A673 (cell line): ENCODE data around the gene PRR5L. TPM values are rescaled to one million over a fixed set of nuclear protein-coding genes. Genes with fewer than 3 reads are reported as not detected.
A peak's percentile ranks its signal among the peaks of the same experiment; 100 is the strongest.

Experiments
- BruUV-seq: library from RNA; stranded (reverse); fragments of 400-500 nt; replicated peaks from 2 replicates; lab custom pipeline; 2021; lab: Mats Ljungman, UMichigan
- CTCF ChIA-PET: fragments of 300-600 bp; sonication (Branson Sonifier 250); formaldehyde crosslinking; loops from one replicate; lab custom pipeline; 2022; ENCODE audit warnings: antibody characterized with exemption; lab: Charles Lee
- POLR2A ChIA-PET: fragments of 300-600 bp; sonication (Branson Sonifier 250); formaldehyde crosslinking; loops from one replicate; lab custom pipeline; 2022; ENCODE audit warnings: antibody characterized with exemption; ENCODE audit not compliant: low non-redundant PET; lab: Charles Lee
- DNase-seq: peaks from one replicate; pipeline ENCODE4 v3.0.0-alpha.2; 2015; ENCODE audit warnings: low spot score
- H3K27ac ChIP-seq: fragments of 200-600 bp; sonication (generic); 2 replicates; pipeline ENCODE4 v1.5.1; 2016; ENCODE audit warnings: mixed run types, low read depth, mild to moderate bottlenecking, mixed read lengths, antibody characterized with exemption, low read length; ENCODE audit not compliant: poor library complexity, severe bottlenecking
- H3K27me3 ChIP-seq: fragments of 200-600 bp; sonication (generic); replicated peaks from 2 replicates; pipeline ENCODE4 v1.6.1; 2017; ENCODE audit warnings: mixed run types, low read depth, mild to moderate bottlenecking, mixed read lengths, antibody characterized with exemption, low read length; ENCODE audit not compliant: insufficient read depth, poor library complexity
- H3K36me3 ChIP-seq: fragments of 200-600 bp; sonication (generic); 2 replicates; pipeline ENCODE4 v1.6.1; 2016; ENCODE audit warnings: mixed run types, mild to moderate bottlenecking, mixed read lengths, antibody characterized with exemption, low read length; ENCODE audit not compliant: insufficient read depth, poor library complexity, severe bottlenecking
- H3K4me1 ChIP-seq: fragments of 200-600 bp; sonication (generic); 2 replicates; pipeline ENCODE4 v1.6.1; 2017; ENCODE audit warnings: mixed run types, mild to moderate bottlenecking, mixed read lengths, antibody characterized with exemption, low read length; ENCODE audit not compliant: insufficient read depth, poor library complexity, severe bottlenecking
- H3K4me3 ChIP-seq: fragments of 200-600 bp; sonication (generic); 2 replicates; pipeline ENCODE4 v1.5.1; 2016; ENCODE audit warnings: low read depth, mixed run types, mild to moderate bottlenecking, mixed read lengths, low read length; ENCODE audit not compliant: poor library complexity, severe bottlenecking
- H3K9me3 ChIP-seq: fragments of 200-600 bp; sonication (generic); 2 replicates; pipeline ENCODE4 v1.6.1; 2016; ENCODE audit warnings: mixed run types, low read depth, mild to moderate bottlenecking, mixed read lengths, antibody characterized with exemption, low read length; ENCODE audit not compliant: poor library complexity, severe bottlenecking
- EZH2 ChIP-seq: fragments of 200-600 bp; sonication (generic); IDR thresholded peaks from 2 replicates; pipeline ENCODE4 v1.6.1; 2017; ENCODE audit warnings: borderline replicate concordance, low read depth, mild to moderate bottlenecking, mixed read lengths, antibody characterized with exemption, low read length; ENCODE audit not compliant: poor library complexity, severe bottlenecking
- intact Hi-C: fragments of 100-400 bp; cut with micrococcal nuclease; formaldehyde crosslinking; loops from one replicate; pipeline ENCODE4 v1.10.0; 2022; ENCODE audit not compliant: unreplicated experiment
- total RNA-seq: library from RNA; stranded (reverse); gene quantifications from 2 replicates; pipeline ENCODE4 v1.2.3, GENCODE V29; 2021
- TF ChIP-seq, protein P1 (sequence below): fragments of 300-800, 200-600 bp; sonication (generic); conservative IDR thresholded peaks from 2 replicates; pipeline ENCODE4 v1.5.1; 2017; ENCODE audit warnings: low read depth, mild to moderate bottlenecking, antibody characterized with exemption, low read length, moderate library complexity, mixed read lengths

The PRR5L gene
- total RNA-seq, 1 experiment from 2014 or later = 102 TPM

- no peaks in the 10 kb centered on the region for H3K27me3 ChIP-seq
- peak; percentile 41 for DNase-seq
- no peak overlapping the region for H3K27ac ChIP-seq
- H3K36me3 ChIP-seq = no peaks in the 10 kb centered on the region
- peaks cover 9% of the 10 kb centered on the region for H3K4me1 ChIP-seq
- ChIA-PET POLR2A (no interaction called here), CTCF (interaction anchor here (0.5 kb wide), 1 partner anchor 147 kb away, joined by 3 read pairs; no protein-coding TSS in a partner anchor)
- no peak overlapping the region for H3K4me3 ChIP-seq
- H3K9me3 ChIP-seq = peaks cover 3% of the 10 kb centered on the region
- TF ChIP-seq, protein P1, sequence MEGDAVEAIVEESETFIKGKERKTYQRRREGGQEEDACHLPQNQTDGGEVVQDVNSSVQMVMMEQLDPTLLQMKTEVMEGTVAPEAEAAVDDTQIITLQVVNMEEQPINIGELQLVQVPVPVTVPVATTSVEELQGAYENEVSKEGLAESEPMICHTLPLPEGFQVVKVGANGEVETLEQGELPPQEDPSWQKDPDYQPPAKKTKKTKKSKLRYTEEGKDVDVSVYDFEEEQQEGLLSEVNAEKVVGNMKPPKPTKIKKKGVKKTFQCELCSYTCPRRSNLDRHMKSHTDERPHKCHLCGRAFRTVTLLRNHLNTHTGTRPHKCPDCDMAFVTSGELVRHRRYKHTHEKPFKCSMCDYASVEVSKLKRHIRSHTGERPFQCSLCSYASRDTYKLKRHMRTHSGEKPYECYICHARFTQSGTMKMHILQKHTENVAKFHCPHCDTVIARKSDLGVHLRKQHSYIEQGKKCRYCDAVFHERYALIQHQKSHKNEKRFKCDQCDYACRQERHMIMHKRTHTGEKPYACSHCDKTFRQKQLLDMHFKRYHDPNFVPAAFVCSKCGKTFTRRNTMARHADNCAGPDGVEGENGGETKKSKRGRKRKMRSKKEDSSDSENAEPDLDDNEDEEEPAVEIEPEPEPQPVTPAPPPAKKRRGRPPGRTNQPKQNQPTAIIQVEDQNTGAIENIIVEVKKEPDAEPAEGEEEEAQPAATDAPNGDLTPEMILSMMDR = no peak
- TF ChIP-seq EZH2 = no peak
- BruUV-seq = no TSS peak
- intact Hi-C loops = no loop called here
These were observed 215.9 kb downstream of the PRR5L start for GRCh38 chr11:36512016-36512415.

- no peak for DNase-seq
- POLR2A ChIA-PET = no interaction called here
- no peaks in the 10 kb centered on the region for H3K4me1 ChIP-seq
These were observed 217.9 kb downstream of the PRR5L start for GRCh38 chr11:36513965-36514364.

More at GRCh38 chr11:36513965-36514364, 217.9 kb downstream of the PRR5L start:
- intact Hi-C loops = no loop called here
- H3K9me3 ChIP-seq = peaks cover 3% of the 10 kb centered on the region
- no TSS peak for BruUV-seq
- CTCF ChIA-PET = interaction anchor here (1.0 kb wide), 1 partner anchor 27 kb away, joined by 4 read pairs; no protein-coding TSS in a partner anchor
- no peak for TF ChIP-seq EZH2
- TF ChIP-seq, protein P1 = no peak
- H3K4me3 ChIP-seq = no peak overlapping the region
- no peaks in the 10 kb centered on the region for H3K27me3 ChIP-seq
- H3K27ac ChIP-seq = no peak overlapping the region
- H3K36me3 ChIP-seq = no peaks in the 10 kb centered on the region

Other genes with a start within 250 kb of the PRR5L start
- gene COMMD9, start 6.9 kb upstream of the PRR5L start, total RNA-seq = 147 and 154 TPM in 2 replicates
- 25.5 and 28.6 TPM in 2 replicates for gene TRAF6, start 214.0 kb downstream of the PRR5L start, total RNA-seq